Hepatocyte (in vitro differentiated cells): ENCODE data around the gene GPR135. TPM values are rescaled to one million over a fixed set of nuclear protein-coding genes. Genes with fewer than 3 reads are reported as not detected.
A peak's percentile ranks its signal among the peaks of the same experiment; 100 is the strongest.

ENCODE experiments used
- DNase-seq: peaks from one replicate; pipeline ENCODE4 v3.0.0-alpha.2; 2016; ENCODE audit warnings: low spot score
- H2AFZ ChIP-seq: fragments of 200-600 bp; sonication (generic); 2 replicates; pipeline ENCODE4 v1.6.0; 2016; ENCODE audit warnings: antibody characterized with exemption, mild to moderate bottlenecking
- H3K27ac ChIP-seq: fragments of 200-600 bp; sonication (generic); 2 replicates; pipeline ENCODE4 v1.5.1; 2016; ENCODE audit warnings: mild to moderate bottlenecking
- H3K27me3 ChIP-seq: fragments of 200-600 bp; sonication (generic); 2 replicates; pipeline ENCODE4 v1.6.1; 2016
- H3K36me3 ChIP-seq: fragments of 200-600 bp; sonication (generic); replicated peaks from 2 replicates; pipeline ENCODE4 v1.5.1; 2016; ENCODE audit warnings: low read depth; ENCODE audit not compliant: insufficient read depth
- H3K4me1 ChIP-seq: fragments of 200-600 bp; sonication (generic); 2 replicates; pipeline ENCODE4 v1.5.1; 2016; ENCODE audit warnings: mild to moderate bottlenecking, moderate library complexity; ENCODE audit not compliant: insufficient read depth
- H3K4me2 ChIP-seq: fragments of 200-600 bp; sonication (generic); 2 replicates; pipeline ENCODE4 v1.6.0; 2016
- H3K4me3 ChIP-seq: fragments of 200-600 bp; sonication (generic); 2 replicates; pipeline ENCODE4 v1.5.1; 2016; ENCODE audit warnings: mild to moderate bottlenecking
- H3K79me2 ChIP-seq: fragments of 200-600 bp; sonication (generic); 2 replicates; pipeline ENCODE4 v1.6.0; 2017; ENCODE audit warnings: mild to moderate bottlenecking
- H3K9me2 ChIP-seq: fragments of 200-600 bp; sonication (generic); replicated peaks from 2 replicates; pipeline ENCODE4 v1.6.0; 2017; ENCODE audit warnings: mild to moderate bottlenecking; ENCODE audit not compliant: insufficient read depth
- H3K9me3 ChIP-seq: fragments of 200-600 bp; sonication (generic); 2 replicates; pipeline ENCODE4 v1.5.1; 2016; ENCODE audit warnings: low read depth, mild to moderate bottlenecking
- H4K20me1 ChIP-seq: fragments of 200-600 bp; sonication (generic); 2 replicates; pipeline ENCODE4 v1.6.0; 2016; ENCODE audit warnings: mild to moderate bottlenecking; ENCODE audit not compliant: insufficient read depth, poor library complexity, severe bottlenecking
- CTCF ChIP-seq: fragments of 200-600 bp; sonication (generic); IDR thresholded peaks from 2 replicates; pipeline ENCODE4 v1.5.1; 2016; ENCODE audit warnings: antibody characterized with exemption, mild to moderate bottlenecking; ENCODE audit not compliant: poor library complexity
- EZH2 ChIP-seq: fragments of 200-600 bp; sonication (generic); IDR thresholded peaks from 2 replicates; pipeline ENCODE4 v1.6.1; 2016; ENCODE audit warnings: antibody characterized with exemption, mild to moderate bottlenecking, borderline replicate concordance
- EZH2phosphoT487 ChIP-seq: fragments of 200-600 bp; sonication (generic); IDR thresholded peaks from one replicate; pipeline ENCODE4 v1.6.1; 2018; ENCODE audit warnings: antibody characterized with exemption, mild to moderate bottlenecking, low read depth, moderate library complexity; ENCODE audit not compliant: unreplicated experiment, severe bottlenecking
- WGBS: methylation state at CpG from one replicate; pipeline ENCODE4 v1.1.6; 2016; ENCODE audit warnings: low lambda C conversion rate; ENCODE audit errors: missing lambda C conversion rate; 5-methylcytosine and 5-hydroxymethylcytosine counted together
- polyA plus RNA-seq: library from polyadenylated mRNA; unstranded; fragments of >200 nt; fragmentation: Nextera tagmentation; extraction: Ambion mirVana; gene quantifications from 2 replicates; pipeline ENCODE4 v1.2.1, GENCODE V29; 2016
- total RNA-seq: library from RNA; depleted of rRNA; stranded (reverse); fragments of >200 nt; gene quantifications from 2 replicates; pipeline ENCODE4 v1.2.3, GENCODE V29; 2014

Gene GPR135
- total and polyA plus RNA-seq, 2 experiments from 2014 or later = 0.28 to 1.8 TPM

- no peaks in the 10 kb centered on the region for H4K20me1 ChIP-seq
- 89% methylated on average over 2 of the region's 2 CpGs for WGBS
- no peak overlapping the region for H3K4me3 ChIP-seq
- no peaks in the 10 kb centered on the region for H3K36me3 ChIP-seq
- H3K4me2 ChIP-seq = no peak overlapping the region
- H2AFZ ChIP-seq = no peak overlapping the region
- DNase-seq = no peak
- no peaks in the 10 kb centered on the region for H3K79me2 ChIP-seq
- no peaks in the 10 kb centered on the region for H3K27me3 ChIP-seq
- H3K27ac ChIP-seq = no peak overlapping the region
- peaks cover 3% of the 10 kb centered on the region for H3K4me1 ChIP-seq
- no peaks in the 10 kb centered on the region for H3K9me3 ChIP-seq
- H3K9me2 ChIP-seq = no peaks in the 10 kb centered on the region
- TF ChIP-seq EZH2phosphoT487 = no peak
- no peak for TF ChIP-seq CTCF
- TF ChIP-seq EZH2 = no peak
Observed at GRCh38 chr14:59510001-59510400, 44.8 kb upstream of the GPR135 start.

GRCh38 chr14:59509101-59509500 is 43.9 kb upstream of the GPR135 start:
- H3K9me2 ChIP-seq = no peaks in the 10 kb centered on the region
- H3K9me3 ChIP-seq = no peaks in the 10 kb centered on the region
- WGBS = 84% methylated on average over 3 of the region's 3 CpGs
- no peak for DNase-seq
- no peak overlapping the region for H3K4me2 ChIP-seq
- peaks cover 3% of the 10 kb centered on the region for H3K4me1 ChIP-seq
- H3K36me3 ChIP-seq = no peaks in the 10 kb centered on the region
- no peak for TF ChIP-seq EZH2phosphoT487
- no peak for TF ChIP-seq CTCF
- TF ChIP-seq EZH2 = no peak
- no peak overlapping the region for H2AFZ ChIP-seq
- H3K4me3 ChIP-seq = no peak overlapping the region
- H3K79me2 ChIP-seq = no peaks in the 10 kb centered on the region
- H4K20me1 ChIP-seq = no peaks in the 10 kb centered on the region
- H3K27ac ChIP-seq = no peak overlapping the region
- no peaks in the 10 kb centered on the region for H3K27me3 ChIP-seq

GRCh38 chr14:59507752-59508103 is 42.5 kb upstream of the GPR135 start:
- H3K4me3 ChIP-seq = no peak overlapping the region
- DNase-seq = no peak
- no peak overlapping the region for H2AFZ ChIP-seq
- WGBS = 58% methylated on average over 3 of the region's 3 CpGs
- no peaks in the 10 kb centered on the region for H3K27me3 ChIP-seq
- no peaks in the 10 kb centered on the region for H3K79me2 ChIP-seq
- no peak for TF ChIP-seq EZH2
- no peak for TF ChIP-seq EZH2phosphoT487
- TF ChIP-seq CTCF = no peak
- no peaks in the 10 kb centered on the region for H3K36me3 ChIP-seq
- no peaks in the 10 kb centered on the region for H4K20me1 ChIP-seq
- no peaks in the 10 kb centered on the region for H3K9me3 ChIP-seq
- H3K4me1 ChIP-seq = peaks cover 3% of the 10 kb centered on the region
- H3K27ac ChIP-seq = no peak overlapping the region
- no peak overlapping the region for H3K4me2 ChIP-seq
- H3K9me2 ChIP-seq = no peaks in the 10 kb centered on the region

GRCh38 chr14:59507063-59507751 is 42.0 kb upstream of the GPR135 start:
- Histone ChIP-seq H3K79me2 (no peaks in the 10 kb centered on the region), H3K4me3 (no peak overlapping the region), H3K4me1 (peaks cover 3% of the 10 kb centered on the region), H3K9me2 (no peaks in the 10 kb centered on the region), H3K36me3 (no peaks in the 10 kb centered on the region), H2AFZ (no peak overlapping the region), H4K20me1 (no peaks in the 10 kb centered on the region), H3K9me3 (no peaks in the 10 kb centered on the region), H3K27ac (no peak overlapping the region), H3K4me2 (no peak overlapping the region), H3K27me3 (no peaks in the 10 kb centered on the region)
- DNase-seq = peak; percentile 78
- TF ChIP-seq CTCF (peak; percentile 77), EZH2 (no peak), EZH2phosphoT487 (no peak)
